HepG2 (cell line): ENCODE measurements around the gene DPH7. TPM values are rescaled to one million over a fixed set of nuclear protein-coding genes. Genes with fewer than 3 reads are reported as not detected.

Experiments used
- AGO2 ChIP-seq: fragments of 200-400 bp; formaldehyde crosslinking; optimal IDR thresholded peaks from 2 replicates; pipeline ENCODE3; 2017; ENCODE audit warnings: mild to moderate bottlenecking, low read depth, low read length, moderate library complexity
- CEBPB ChIP-seq: IDR thresholded peaks from 2 replicates; pipeline ENCODE4 v1.6.1; 2011; ENCODE audit warnings: low read depth, low read length, improper control_type of control experiment, borderline replicate concordance
- FOXO1 ChIP-seq: sonication (generic); formaldehyde crosslinking; IDR thresholded peaks from 2 replicates; pipeline ENCODE4 v1.4.0; 2020; ENCODE audit warnings: missing genetic modification reagents
- GZF1 ChIP-seq: sonication (generic); formaldehyde crosslinking; IDR thresholded peaks from 2 replicates; pipeline ENCODE4 v1.5.1; 2020; ENCODE audit warnings: mild to moderate bottlenecking, missing genetic modification reagents
- HIC2 ChIP-seq: sonication (generic); formaldehyde crosslinking; IDR thresholded peaks from 2 replicates; pipeline ENCODE4 v1.9.0; 2022; ENCODE audit warnings: low read depth, missing genetic modification reagents
- NFKBIZ ChIP-seq: IDR thresholded peaks from 2 replicates; pipeline ENCODE4 v1.6.1; 2018; ENCODE audit warnings: missing genetic modification reagents, missing compliant biosample characterization
- NPAS2 ChIP-seq: sonication (generic); formaldehyde crosslinking; IDR thresholded peaks from 2 replicates; pipeline ENCODE4 v1.8.0; 2022; ENCODE audit warnings: mild to moderate bottlenecking, missing genetic modification reagents, borderline replicate concordance
- POLR2AphosphoS2 ChIP-seq: IDR thresholded peaks from 2 replicates; pipeline ENCODE4 v1.6.1; 2011; ENCODE audit warnings: low read depth, low read length, improper control_type of control experiment
- SCMH1 ChIP-seq: sonication (generic); formaldehyde crosslinking; IDR thresholded peaks from 2 replicates; pipeline ENCODE4 v1.9.0; 2021; ENCODE audit warnings: missing genetic modification reagents, mild to moderate bottlenecking, borderline replicate concordance
- SMAD9 ChIP-seq: sonication (generic); formaldehyde crosslinking; IDR thresholded peaks from 2 replicates; pipeline ENCODE4 v1.5.1; 2020; ENCODE audit warnings: mild to moderate bottlenecking, missing genetic modification reagents
- SP2 ChIP-seq: sonication (generic); formaldehyde crosslinking; IDR thresholded peaks from 2 replicates; pipeline ENCODE4 v1.5.1; 2020; ENCODE audit warnings: mild to moderate bottlenecking, missing genetic modification reagents
- TAF1 ChIP-seq: sonication (generic); formaldehyde crosslinking; IDR thresholded peaks from 2 replicates; pipeline ENCODE4 v1.4.0; 2020; ENCODE audit warnings: missing genetic modification reagents
- TEAD3 ChIP-seq: optimal IDR thresholded peaks from 2 replicates; pipeline ENCODE3; 2016; ENCODE audit warnings: borderline replicate concordance
- TSC22D2 ChIP-seq: sonication (generic); formaldehyde crosslinking; IDR thresholded peaks from 2 replicates; pipeline ENCODE4 v1.5.1; 2020; ENCODE audit warnings: missing genetic modification reagents, mild to moderate bottlenecking, borderline replicate concordance
- ZBTB21 ChIP-seq: sonication (generic); formaldehyde crosslinking; IDR thresholded peaks from 2 replicates; pipeline ENCODE4 v1.4.0; 2020; ENCODE audit warnings: missing genetic modification reagents
- ZC3H4 ChIP-seq: sonication (generic); formaldehyde crosslinking; IDR thresholded peaks from 2 replicates; pipeline ENCODE4 v1.4.0; 2020; ENCODE audit warnings: missing genetic modification reagents, borderline replicate concordance
- ZNF143 ChIP-seq: sonication (generic); formaldehyde crosslinking; IDR thresholded peaks from 2 replicates; pipeline ENCODE4 v1.4.0; 2020; ENCODE audit warnings: missing genetic modification reagents
- ZNF232 ChIP-seq: sonication (generic); formaldehyde crosslinking; IDR thresholded peaks from 2 replicates; pipeline ENCODE4 v1.4.0; 2020; ENCODE audit warnings: missing genetic modification reagents, borderline replicate concordance
- ZNF30 ChIP-seq: sonication (generic); formaldehyde crosslinking; IDR thresholded peaks from 2 replicates; pipeline ENCODE4 v1.5.0; 2020; ENCODE audit warnings: mild to moderate bottlenecking, missing genetic modification reagents
- ZNF329 ChIP-seq: sonication (generic); formaldehyde crosslinking; IDR thresholded peaks from 2 replicates; pipeline ENCODE4 v1.9.0; 2021; ENCODE audit warnings: low read depth, mild to moderate bottlenecking, missing genetic modification reagents
- ZNF530 ChIP-seq: sonication (generic); formaldehyde crosslinking; IDR thresholded peaks from 2 replicates; pipeline ENCODE4 v1.5.0; 2020; ENCODE audit warnings: low read depth, mild to moderate bottlenecking, missing genetic modification reagents
- ZNF577 ChIP-seq: sonication (generic); formaldehyde crosslinking; IDR thresholded peaks from 2 replicates; pipeline ENCODE4 v1.4.0; 2020; ENCODE audit warnings: mild to moderate bottlenecking, low read depth, missing genetic modification reagents, borderline replicate concordance
- ZNF598 ChIP-seq: sonication (generic); formaldehyde crosslinking; IDR thresholded peaks from 2 replicates; pipeline ENCODE4 v1.5.1; 2020; ENCODE audit warnings: mild to moderate bottlenecking, missing genetic modification reagents, borderline replicate concordance
- ZZZ3 ChIP-seq: sonication (generic); formaldehyde crosslinking; IDR thresholded peaks from 2 replicates; pipeline ENCODE4 v1.4.0; 2020; ENCODE audit warnings: missing genetic modification reagents, mild to moderate bottlenecking, borderline replicate concordance
- polyA plus RNA-seq, 8 experiments: library from polyadenylated mRNA; depleted of rRNA in 3 of 8; stranded (reverse) in 7 of 8; unstranded in 1 of 8; fragments of >200 nt; fragmentation: Illumina TruSeq in 4 of 8; extraction: Trizol in 4 of 8; gene quantifications; 2 replicates each; pipeline versions ENCODE4 v1.2.1 to v1.2.3, GENCODE V29; 2011 to 2016; ENCODE audit warnings: low read depth in 4 of 8, missing spikeins in 1 of 8, mixed read lengths in 1 of 8; ENCODE audit not compliant: insufficient read depth in 1 of 8
- total RNA-seq, 5 experiments: library from RNA; depleted of rRNA; stranded (reverse); fragments of >200 nt; fragmentation: Illumina TruSeq; extraction: Trizol; gene quantifications; 2 replicates each; pipeline ENCODE4 v1.2.3, GENCODE V29; 2016; ENCODE audit warnings: low read depth in 1 of 5
- TF ChIP-seq, protein P1 (sequence below): sonication (generic); formaldehyde crosslinking; IDR thresholded peaks from 2 replicates; pipeline ENCODE4 v1.8.0; 2022; ENCODE audit warnings: mild to moderate bottlenecking, missing genetic modification reagents
- TF ChIP-seq, protein P2 (sequence below): sonication (generic); formaldehyde crosslinking; IDR thresholded peaks from 2 replicates; pipeline ENCODE4 v1.5.1; 2020; ENCODE audit warnings: missing genetic modification reagents, mild to moderate bottlenecking, borderline replicate concordance

The DPH7 gene
- total and polyA plus RNA-seq, 2 of the 13 experiments (the other 11 are each of a cell fraction or from before 2014, with no cell fraction given), result 27.6 to 31.6 TPM

GRCh38 chr9:137578518-137579258 is at the start of gene DPH7 (continued):
- TF ChIP-seq ZZZ3 (CRISPR knock-in tag) (no peak; the same call in 1 of the 2 replicates), ZNF530 (CRISPR knock-in tag) (no peak), ZBTB21 (CRISPR knock-in tag) (no peak), CEBPB (no peak), NPAS2 (CRISPR knock-in tag) (no peak), ZC3H4 (CRISPR knock-in tag) (no peak), NFKBIZ (no peak), ZNF143 (CRISPR knock-in tag) (no peak), TAF1 (CRISPR knock-in tag) (peak; percentile 75), TSC22D2 (CRISPR knock-in tag) (no peak), SMAD9 (no peak), AGO2 (peak; percentile 22), SCMH1 (no peak), ZNF30 (CRISPR knock-in tag) (peak; percentile 14; the same call in 1 of the 2 replicates), ZNF598 (peak; percentile 71; the same call in 1 of the 2 replicates), HIC2 (CRISPR knock-in tag) (no peak), ZNF577 (CRISPR knock-in tag) (no peak), POLR2AphosphoS2 (no peak), ZNF329 (CRISPR knock-in tag) (no peak), ZNF232 (CRISPR knock-in tag) (0 out of 2 replicates have a peak, but pooled peaks have one; percentile 57), SP2 (CRISPR knock-in tag) (peak; percentile 95), TEAD3 (CRISPR knock-in tag) (no peak), GZF1 (CRISPR knock-in tag) (no peak), FOXO1 (CRISPR knock-in tag) (peak; percentile 52; the same call in 1 of the 2 replicates)
- TF ChIP-seq, protein P1, sequence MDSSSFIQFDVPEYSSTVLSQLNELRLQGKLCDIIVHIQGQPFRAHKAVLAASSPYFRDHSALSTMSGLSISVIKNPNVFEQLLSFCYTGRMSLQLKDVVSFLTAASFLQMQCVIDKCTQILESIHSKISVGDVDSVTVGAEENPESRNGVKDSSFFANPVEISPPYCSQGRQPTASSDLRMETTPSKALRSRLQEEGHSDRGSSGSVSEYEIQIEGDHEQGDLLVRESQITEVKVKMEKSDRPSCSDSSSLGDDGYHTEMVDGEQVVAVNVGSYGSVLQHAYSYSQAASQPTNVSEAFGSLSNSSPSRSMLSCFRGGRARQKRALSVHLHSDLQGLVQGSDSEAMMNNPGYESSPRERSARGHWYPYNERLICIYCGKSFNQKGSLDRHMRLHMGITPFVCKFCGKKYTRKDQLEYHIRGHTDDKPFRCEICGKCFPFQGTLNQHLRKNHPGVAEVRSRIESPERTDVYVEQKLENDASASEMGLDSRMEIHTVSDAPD (CRISPR knock-in tag), result no peak
- TF ChIP-seq, protein P2, sequence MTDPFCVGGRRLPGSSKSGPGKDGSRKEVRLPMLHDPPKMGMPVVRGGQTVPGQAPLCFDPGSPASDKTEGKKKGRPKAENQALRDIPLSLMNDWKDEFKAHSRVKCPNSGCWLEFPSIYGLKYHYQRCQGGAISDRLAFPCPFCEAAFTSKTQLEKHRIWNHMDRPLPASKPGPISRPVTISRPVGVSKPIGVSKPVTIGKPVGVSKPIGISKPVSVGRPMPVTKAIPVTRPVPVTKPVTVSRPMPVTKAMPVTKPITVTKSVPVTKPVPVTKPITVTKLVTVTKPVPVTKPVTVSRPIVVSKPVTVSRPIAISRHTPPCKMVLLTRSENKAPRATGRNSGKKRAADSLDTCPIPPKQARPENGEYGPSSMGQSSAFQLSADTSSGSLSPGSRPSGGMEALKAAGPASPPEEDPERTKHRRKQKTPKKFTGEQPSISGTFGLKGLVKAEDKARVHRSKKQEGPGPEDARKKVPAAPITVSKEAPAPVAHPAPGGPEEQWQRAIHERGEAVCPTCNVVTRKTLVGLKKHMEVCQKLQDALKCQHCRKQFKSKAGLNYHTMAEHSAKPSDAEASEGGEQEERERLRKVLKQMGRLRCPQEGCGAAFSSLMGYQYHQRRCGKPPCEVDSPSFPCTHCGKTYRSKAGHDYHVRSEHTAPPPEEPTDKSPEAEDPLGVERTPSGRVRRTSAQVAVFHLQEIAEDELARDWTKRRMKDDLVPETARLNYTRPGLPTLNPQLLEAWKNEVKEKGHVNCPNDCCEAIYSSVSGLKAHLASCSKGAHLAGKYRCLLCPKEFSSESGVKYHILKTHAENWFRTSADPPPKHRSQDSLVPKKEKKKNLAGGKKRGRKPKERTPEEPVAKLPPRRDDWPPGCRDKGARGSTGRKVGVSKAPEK (CRISPR knock-in tag), result no peak
